ENCODE data around the gene MTMR2. TPM values are rescaled to one million over a fixed set of nuclear protein-coding genes. Genes with fewer than 3 reads are reported as not detected.

MTMR2 gene
- total RNA-seq, 1 experiment from 2014 or later, result 59.0 TPM

DNA sequence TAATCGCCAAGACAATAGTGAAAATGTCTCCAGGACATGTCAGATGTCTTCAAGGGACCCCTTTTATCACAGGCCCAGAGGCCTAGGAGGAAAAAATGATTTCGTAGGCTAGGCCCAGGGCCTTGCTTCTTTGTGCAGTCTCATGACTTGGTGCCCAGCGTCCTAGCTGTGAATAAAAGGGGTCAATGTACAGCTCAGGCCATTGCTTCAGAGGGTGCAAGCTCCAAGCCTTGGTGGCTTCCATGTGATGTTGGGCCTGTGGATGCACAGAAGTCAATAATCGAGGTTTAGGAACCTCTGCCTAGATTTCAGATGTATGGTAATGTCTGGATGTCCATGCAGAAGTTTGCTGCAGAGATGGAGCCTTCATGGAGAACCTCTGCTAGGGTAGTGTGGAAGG is 20.7 kb upstream of the MTMR2 start:
- no peaks in the 10 kb centered on the region for H3K79me2 ChIP-seq (ENCODE audit: insufficient read depth, low read length)
- H3K27ac Mint-ChIP-seq, result no peak overlapping the region
- no peaks in the 10 kb centered on the region for H4K20me1 ChIP-seq (ENCODE audit: control insufficient read depth, insufficient read depth, insufficient read length)

More for the DNA sequence above, 20.7 kb upstream of the MTMR2 start:
- Histone ChIP-seq H3K4me1 (ENCODE audit: insufficient read depth, low read length) (no peaks in the 10 kb centered on the region), H2BK15ac (ENCODE audit: low read depth, low read length) (no peak overlapping the region), H3K4me2 (ENCODE audit: insufficient read depth, insufficient read length, low read length) (no peak overlapping the region), H3T11ph (ENCODE audit: low read length) (no peak overlapping the region), H3K9me3 (ENCODE audit: control insufficient read depth, low read depth, low read length) (peaks cover 30% of the 10 kb centered on the region), H2BK120ac (ENCODE audit: low read depth, low read length, poor library complexity, severe bottlenecking) (no peak overlapping the region), H3K23me2 (ENCODE audit: insufficient read length, low read depth, low read length, poor library complexity, severe bottlenecking) (no peaks in the 10 kb centered on the region), H3K56ac (ENCODE audit: insufficient read length, low read depth, low read length) (no peak overlapping the region), H3K9ac (ENCODE audit: extremely low read depth, insufficient read length, low read length) (no peak overlapping the region), H2AFZ (ENCODE audit: low read length) (no peak overlapping the region), H3K14ac (ENCODE audit: insufficient read depth, low read length) (no peak overlapping the region), H2BK12ac (ENCODE audit: insufficient read length, low read depth, low read length) (no peak overlapping the region), H3K4ac (ENCODE audit: low read depth, low read length) (no peak overlapping the region), H3K27ac (ENCODE audit: insufficient read length, low read depth, low read length) (no peak overlapping the region), H2AK5ac (ENCODE audit: insufficient read length, low read length) (no peak overlapping the region), H3K79me1 (ENCODE audit: insufficient read depth, low read depth, low read length, poor library complexity, severe bottlenecking) (no peaks in the 10 kb centered on the region), H4K5ac (ENCODE audit: insufficient read length, low read depth, low read length) (no peak overlapping the region), H3K27me3 (ENCODE audit: insufficient read depth, low read length) (no peaks in the 10 kb centered on the region), H2BK5ac (ENCODE audit: insufficient read length, low read length) (no peak overlapping the region), H3K18ac (ENCODE audit: insufficient read length, low read depth, low read length) (no peak overlapping the region), H4K8ac (replicated peaks; ENCODE audit: insufficient read length, low read depth, low read length) (no peak overlapping the region), H4K91ac (ENCODE audit: insufficient read length, low read depth, low read length) (no peak overlapping the region), H2BK20ac (ENCODE audit: low read depth, low read length, poor library complexity, severe bottlenecking) (no peak overlapping the region), H3K23ac (ENCODE audit: insufficient read length, low read depth, low read length) (no peak overlapping the region)
- TF ChIP-seq, protein P1, sequence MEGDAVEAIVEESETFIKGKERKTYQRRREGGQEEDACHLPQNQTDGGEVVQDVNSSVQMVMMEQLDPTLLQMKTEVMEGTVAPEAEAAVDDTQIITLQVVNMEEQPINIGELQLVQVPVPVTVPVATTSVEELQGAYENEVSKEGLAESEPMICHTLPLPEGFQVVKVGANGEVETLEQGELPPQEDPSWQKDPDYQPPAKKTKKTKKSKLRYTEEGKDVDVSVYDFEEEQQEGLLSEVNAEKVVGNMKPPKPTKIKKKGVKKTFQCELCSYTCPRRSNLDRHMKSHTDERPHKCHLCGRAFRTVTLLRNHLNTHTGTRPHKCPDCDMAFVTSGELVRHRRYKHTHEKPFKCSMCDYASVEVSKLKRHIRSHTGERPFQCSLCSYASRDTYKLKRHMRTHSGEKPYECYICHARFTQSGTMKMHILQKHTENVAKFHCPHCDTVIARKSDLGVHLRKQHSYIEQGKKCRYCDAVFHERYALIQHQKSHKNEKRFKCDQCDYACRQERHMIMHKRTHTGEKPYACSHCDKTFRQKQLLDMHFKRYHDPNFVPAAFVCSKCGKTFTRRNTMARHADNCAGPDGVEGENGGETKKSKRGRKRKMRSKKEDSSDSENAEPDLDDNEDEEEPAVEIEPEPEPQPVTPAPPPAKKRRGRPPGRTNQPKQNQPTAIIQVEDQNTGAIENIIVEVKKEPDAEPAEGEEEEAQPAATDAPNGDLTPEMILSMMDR (conservative IDR thresholded peaks at IDR 0.05), result no peak
- no CpG with 5 or more reads among the region's 4 CpGs for WGBS (ENCODE audit: extremely low coverage, insufficient read length, low lambda C conversion rate)
- no peaks in the 10 kb centered on the region for H3K4me1 Mint-ChIP-seq
- peaks cover 17 to 46% (median 33%) of the 10 kb centered on the region in 3 experiments for H3K36me3 Mint-ChIP-seq (ENCODE audit: insufficient read depth in 1 of 3, low read depth in 3 of 3)
- no peak overlapping the region for H3K4me3 Mint-ChIP-seq
- peaks cover 2% of the 10 kb centered on the region; the same call in 1 of the 2 replicates for H3K27me3 Mint-ChIP-seq (ENCODE audit: low read depth)
- H3K9me3 Mint-ChIP-seq, result peaks cover 46 to 54% of the 10 kb centered on the region in 2 experiments
- no peak for DNase-seq

Measured in H9 (cell line).